NCI-H748 (cell line): Measurements from ENCODE around the gene C1QTNF8.
"Not testable (repeated sequence)": the region's sequence is repeated elsewhere in the genome, so short reads cannot be mapped to it uniquely, and the experiment has no call there.

Experiments
- DNase-seq: peaks from one replicate; lab custom pipeline; 2025; ENCODE audit not compliant: unreplicated experiment; lab: John Stamatoyannopoulos, UW

C1QTNF8 gene

GRCh38 chr16:1094601-1095449, 1.2 kb downstream of the C1QTNF8 start:
- DNase-seq = no peak

- no peak for DNase-seq
Observed at GRCh38 chr16:1094124-1094479, 1.9 kb downstream of the C1QTNF8 start.

DNA sequence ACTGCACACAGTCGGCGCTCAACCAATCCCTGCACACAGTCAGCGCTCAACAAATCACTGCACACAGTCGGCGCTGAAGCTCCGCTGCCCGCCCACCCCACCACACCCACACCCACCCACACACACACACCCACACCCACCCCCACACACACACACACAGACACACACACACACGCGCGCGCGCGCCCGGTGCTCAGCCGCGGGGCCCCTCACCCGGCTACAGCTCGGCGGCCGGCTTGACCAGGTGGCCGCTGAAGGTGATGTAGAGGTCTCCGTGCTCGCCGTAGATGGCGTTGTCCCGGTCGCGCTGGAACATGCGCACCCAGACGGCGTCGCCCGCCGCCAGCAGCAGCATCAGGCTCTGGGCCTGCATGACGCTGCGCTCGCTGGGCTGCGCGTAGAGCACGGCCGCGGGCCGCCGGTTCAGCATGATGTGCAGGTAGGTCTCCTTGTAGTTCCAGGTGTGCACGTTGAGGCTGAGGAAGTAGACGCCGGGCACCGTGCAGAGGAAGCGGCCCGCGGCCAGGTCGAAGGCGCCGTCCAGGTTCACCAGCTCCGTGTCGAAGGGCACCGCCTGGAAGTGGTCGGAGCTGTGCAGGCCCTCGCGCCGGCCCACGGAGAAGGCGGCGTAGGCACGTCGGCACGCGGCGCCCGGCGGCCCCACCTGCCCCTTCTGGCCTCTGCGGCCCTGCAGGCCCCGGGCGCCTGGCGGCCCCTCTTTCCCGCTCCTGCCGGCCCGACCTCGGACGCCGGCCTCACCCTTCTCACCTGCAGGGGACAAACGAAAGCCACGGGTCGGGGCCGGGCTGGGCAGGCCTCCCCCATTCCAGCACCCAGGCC, 2.5 kb downstream of the C1QTNF8 start:
- peak; percentile 78 for DNase-seq

GRCh38 chr16:1092685-1093283, 3.3 kb downstream of the C1QTNF8 start:
- not testable (repeated sequence) for DNase-seq

GRCh38 chr16:1091992-1092552, 4.0 kb downstream of the C1QTNF8 start:
- no peak for DNase-seq

DNA sequence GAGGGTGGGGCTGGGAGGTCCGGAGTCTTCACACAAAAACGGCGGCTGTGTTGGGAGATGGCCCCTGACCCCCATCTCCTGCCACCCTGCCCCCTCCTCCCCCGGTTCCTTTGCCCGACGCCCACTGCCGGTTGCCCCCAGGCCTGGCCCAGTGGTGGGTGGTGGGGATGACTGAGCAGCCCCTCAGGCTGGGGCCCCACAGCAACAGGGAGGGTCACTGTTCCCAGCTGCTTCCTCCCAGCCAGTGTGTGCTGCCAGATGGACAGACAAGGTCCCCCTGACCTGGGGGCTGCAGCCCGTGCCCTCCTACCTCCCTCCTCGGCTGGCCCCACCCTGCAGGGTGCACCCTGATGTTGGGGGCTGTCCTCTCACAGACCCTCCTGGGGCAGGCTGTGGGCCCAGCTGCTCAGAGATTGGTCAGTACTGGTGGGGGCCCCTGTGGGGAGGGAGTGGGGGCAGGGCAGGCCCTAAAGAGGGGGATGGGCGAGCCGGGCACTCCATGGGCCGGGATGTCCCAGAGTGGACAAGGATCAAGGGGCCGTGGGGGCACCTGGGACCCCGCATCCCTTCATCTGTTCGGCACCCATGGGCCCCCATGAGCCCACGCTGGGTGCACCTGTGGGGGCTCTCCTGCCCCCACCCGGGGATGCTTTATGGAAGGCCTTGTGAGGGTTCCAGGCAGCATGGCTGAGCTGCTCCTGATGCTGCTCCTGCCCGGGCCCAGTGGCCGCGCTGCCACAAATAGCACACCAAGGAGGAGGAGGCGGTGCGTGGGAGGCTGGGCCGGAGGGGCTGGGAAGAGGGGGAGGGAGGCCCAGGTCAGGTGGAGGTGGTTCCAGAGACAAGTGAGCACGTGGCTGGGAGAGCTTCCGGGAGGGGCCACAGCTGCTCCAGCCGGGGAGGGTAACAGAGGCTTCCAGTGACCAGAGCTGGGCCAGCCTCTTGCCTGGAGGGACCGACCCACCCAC, 5.1 kb downstream of the C1QTNF8 start:
- no peak for DNase-seq

DNA sequence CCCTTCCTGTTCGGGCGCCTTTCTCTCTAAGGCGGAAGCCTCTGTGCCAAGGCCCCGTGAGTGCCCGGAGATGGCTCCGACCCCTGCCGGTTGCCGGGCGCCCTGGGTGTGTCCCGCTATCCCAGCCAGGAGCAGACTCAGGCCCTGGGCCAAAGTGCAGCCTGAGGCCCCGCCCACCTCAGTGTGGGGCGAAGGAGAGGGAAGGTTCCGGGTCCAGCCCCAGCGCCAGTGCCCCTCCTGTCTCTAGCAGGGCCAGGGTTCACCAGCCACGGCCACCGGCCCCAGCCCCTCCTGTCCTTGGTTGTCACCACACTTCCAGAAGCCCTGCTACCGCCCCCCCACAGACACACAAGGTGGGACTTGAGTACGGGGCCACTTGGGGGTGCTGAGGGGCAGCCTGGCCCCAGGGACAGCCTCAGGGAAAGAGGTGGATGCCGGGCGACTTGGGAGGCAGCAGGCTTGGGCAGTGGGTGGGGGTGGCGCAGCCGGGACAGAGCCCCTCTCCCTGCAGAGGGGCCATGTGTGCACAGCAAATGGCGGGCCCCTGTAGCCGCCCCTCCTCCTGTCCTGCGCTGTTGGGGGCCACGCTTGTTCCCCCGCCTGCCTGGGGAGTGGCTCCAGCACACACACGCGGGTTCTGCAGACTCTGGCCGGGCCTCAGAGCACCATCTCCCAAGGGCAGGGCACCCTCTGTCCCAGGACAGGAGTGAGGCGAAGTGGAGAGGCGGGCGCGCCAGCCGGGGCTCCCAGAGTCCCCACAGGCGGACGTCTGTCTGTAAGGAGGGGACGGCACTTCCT, 6.0 kb downstream of the C1QTNF8 start:
- DNase-seq = no peak

GRCh38 chr16:1089439-1089821, 6.6 kb downstream of the C1QTNF8 start:
- DNase-seq = no peak

- peak; percentile 29 for DNase-seq
Observed at GRCh38 chr16:1088295-1089170, 7.5 kb downstream of the C1QTNF8 start.

DNA sequence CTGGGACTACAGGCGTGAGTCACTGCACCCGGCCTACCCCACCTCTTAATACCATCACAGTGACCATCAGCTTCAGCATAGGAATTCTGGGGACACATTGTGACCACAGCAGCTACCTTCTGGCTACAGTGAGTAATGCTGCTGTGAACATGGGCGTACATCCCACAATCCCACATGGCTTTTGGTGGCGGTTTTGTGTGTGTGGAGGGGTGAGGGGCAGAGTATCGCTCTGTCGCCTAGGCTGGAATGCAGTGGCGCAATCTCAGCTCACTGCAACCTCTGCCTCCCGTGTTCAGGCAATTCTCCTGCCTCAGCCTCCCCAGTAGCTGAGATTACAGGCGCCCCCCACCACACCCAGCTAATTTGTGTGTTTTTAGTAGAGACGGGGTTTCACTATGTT, 9.6 kb downstream of the C1QTNF8 start:
- not testable (repeated sequence) for DNase-seq

GRCh38 chr16:1084971-1085370, 11.1 kb downstream of the C1QTNF8 start:
- DNase-seq = no peak

DNA sequence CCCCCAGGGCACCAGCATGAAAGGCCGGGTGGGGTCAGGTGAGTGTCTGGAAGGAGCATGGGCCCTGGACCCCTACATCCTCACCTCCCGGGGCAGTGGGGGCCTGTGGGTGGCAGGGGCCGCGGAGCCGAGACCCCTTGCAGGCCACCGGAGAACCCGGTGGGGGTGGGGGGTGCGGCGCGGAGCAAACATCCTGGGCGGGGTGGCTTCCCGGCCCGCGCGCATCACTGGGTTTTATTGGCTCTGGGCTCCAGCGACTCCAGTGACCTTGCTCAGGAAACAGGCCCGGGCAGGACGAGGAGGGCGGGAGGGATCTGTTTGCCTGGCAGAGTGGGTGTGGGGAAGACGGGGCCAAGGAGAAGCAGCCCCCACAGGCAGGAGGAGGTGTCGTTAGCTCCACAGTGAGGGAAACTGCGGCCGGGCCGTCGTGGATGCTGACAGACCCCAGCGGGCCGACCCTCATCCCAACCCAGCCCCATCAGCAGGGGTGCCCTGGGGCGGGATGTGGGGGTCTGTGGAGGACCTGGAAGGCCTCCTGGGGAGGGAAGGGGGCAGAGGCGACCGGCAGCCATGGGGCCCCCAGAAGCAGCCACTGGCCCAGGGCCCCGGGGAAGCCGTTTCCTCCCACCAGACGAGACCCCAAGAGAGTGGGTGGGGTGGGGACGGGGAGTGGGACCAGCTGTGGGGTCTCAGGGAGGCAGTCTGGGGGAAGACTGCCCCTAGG, 12.9 kb downstream of the C1QTNF8 start:
- no peak for DNase-seq

DNA sequence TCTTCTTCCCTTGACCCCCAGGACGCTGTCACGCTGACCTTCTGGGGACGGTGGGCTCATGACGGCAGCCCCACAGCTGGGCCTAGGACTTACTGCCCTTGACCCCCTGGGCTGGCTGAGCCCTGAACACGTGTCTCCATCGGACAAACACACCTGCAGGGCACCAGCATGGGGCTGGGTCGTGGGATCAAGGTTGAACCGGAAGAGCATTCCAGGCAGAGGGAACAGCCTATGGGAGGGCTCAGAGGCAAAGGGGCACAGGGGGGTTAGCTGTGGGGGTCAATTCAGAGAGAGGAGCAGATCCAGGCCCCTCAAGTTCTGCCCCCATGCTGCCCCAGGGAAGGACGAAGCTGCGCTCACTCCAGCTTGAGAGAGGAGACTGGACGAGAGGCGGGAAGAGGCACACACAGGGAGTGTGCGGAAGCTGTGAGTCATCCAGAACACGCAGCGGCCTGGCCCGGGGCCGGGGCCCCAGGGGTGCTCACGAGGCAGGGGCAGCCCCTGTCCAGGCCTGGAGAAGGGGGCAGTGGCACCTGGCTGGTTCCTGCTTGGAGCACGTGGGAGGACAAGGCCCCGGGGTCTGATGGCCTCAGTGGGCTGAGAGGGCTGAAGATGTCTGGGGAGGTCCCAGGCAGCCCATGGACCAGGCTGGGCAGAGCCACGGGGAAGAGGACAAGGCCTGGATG, 13.6 kb downstream of the C1QTNF8 start:
- DNase-seq = no peak

DNA sequence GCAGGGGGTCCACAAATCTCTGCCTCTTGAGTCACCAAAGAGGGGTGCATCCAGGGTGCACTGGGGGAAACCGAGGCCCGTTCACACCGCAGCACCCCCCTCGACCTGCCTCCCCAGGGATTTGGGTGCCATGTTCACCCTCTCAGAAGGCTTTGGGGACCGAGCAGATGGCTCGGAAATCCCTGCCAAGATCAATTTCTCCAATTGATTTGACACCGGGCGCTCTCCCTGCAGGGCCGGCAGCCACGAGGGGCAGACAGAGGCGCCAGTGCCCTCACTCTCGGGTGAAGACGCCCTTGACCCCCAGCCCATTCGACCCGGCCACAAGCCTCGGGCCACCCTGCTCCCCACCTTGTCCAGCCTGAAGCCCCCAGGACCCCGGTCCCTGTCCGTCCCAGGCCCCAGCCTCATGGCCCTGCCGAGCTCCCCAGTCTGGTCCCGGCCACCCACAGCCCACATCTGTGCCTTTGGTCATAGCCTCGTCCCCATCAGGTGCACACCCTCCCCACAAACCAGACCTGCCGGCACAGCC, 14.2 kb downstream of the C1QTNF8 start:
- DNase-seq = no peak

DNA sequence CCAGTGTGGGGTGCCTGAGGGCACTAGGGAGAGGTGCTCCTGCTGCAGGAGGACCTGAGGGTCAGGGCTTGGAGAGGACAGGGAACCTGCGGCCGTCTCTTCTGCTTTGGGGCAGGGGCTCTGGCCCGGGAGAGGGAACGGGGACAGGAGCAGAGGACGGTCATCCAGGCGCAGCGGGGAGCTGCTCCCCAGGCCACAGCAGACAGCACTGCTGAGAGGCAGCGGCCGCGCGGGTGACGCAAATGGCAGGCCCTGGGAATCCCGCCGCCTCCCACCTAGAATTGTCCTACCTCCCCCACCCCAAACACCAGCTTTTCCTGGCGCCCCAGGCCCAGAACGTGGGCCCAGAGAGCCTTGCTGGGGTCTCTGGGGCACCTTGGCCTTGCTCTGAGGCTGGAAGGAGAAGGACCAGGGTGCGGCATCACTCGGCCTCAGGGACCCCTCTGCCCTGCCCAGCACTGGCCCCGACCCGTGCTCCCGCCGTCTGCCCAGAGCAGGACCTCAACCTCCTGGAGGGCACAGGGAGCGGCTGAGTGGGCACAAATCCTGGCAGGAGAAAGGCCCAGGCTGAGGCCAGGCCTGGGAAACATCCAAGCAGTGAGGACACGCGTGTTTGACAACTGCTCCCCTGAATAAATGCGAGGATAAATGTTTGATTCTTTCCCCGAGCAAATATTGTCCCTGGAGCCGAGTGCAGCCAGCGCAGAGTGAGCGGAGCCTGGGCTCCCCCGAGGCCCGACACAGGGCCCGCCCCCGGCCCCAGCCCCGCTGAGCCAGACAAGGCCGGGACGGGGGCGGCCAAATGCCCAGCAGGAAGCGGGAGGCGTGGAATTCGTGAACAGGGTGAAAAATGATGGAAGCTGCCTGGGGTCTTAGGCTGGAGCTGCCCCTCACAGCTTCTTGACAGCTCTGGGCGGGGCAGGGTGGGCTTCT, 15.0 kb downstream of the C1QTNF8 start:
- DNase-seq = no peak
